Measurements from ENCODE around the gene C11orf91.

Gene C11orf91

DNA sequence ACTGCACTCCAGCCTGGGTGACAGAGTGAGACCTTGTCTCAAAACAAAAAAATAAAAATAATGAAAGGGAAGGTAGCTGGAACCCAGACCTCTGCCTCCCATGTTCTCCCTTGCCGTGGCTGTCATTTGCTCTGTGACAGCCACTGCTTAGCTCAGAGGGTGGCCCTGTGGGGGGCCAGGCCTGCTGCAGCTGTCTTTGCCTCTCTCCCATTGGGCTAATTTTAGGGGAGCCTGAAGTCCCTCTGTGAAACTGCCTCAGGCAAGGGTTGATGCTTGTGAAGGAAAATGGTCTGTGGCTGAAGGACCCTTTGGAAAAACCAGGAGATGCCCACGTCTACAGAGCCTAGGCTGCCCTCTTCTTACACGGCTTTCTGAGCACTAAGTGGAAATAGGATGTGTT lies 42.9 kb downstream of the C11orf91 start:
- no peak for DNase-seq (ENCODE audit: low spot score in 2 of 2)
- ATAC-seq: no peak
- H3K27ac Mint-ChIP-seq: no peak overlapping the region
- no peaks in the 10 kb centered on the region for H3K9me3 Mint-ChIP-seq
- H3K4me3 Mint-ChIP-seq: no peak overlapping the region
- H3K36me3 Mint-ChIP-seq: no peaks in the 10 kb centered on the region
- H3K4me1 Mint-ChIP-seq: no peaks in the 10 kb centered on the region

DNA sequence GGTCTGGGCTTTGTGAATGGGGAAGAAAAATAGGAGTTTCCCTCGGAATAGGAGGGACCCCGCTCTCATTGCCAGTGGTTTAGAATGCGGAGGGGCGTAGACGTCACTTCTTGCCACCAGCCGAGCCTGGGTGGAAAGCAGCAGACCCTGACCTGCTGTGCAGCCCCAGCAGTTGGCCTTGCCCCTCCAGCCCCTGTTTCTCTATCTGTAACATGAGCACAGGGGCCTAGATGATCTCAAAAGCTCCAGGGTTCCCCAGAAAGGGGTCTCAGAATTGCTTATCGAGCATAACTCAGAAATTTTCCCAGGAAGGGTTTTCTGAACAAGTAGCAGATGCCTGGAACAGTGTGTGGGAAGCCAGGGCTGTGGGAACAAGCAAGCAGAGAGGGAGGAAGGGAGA lies 43.9 kb downstream of the C11orf91 start:
- Mint-ChIP-seq H3K9me3 (no peaks in the 10 kb centered on the region), H3K27ac (no peak overlapping the region), H3K4me1 (no peaks in the 10 kb centered on the region), H3K4me3 (no peak overlapping the region), H3K36me3 (no peaks in the 10 kb centered on the region)
- ATAC-seq (no peak), DNase-seq (ENCODE audit: low spot score in 2 of 2) (no peak)

DNA sequence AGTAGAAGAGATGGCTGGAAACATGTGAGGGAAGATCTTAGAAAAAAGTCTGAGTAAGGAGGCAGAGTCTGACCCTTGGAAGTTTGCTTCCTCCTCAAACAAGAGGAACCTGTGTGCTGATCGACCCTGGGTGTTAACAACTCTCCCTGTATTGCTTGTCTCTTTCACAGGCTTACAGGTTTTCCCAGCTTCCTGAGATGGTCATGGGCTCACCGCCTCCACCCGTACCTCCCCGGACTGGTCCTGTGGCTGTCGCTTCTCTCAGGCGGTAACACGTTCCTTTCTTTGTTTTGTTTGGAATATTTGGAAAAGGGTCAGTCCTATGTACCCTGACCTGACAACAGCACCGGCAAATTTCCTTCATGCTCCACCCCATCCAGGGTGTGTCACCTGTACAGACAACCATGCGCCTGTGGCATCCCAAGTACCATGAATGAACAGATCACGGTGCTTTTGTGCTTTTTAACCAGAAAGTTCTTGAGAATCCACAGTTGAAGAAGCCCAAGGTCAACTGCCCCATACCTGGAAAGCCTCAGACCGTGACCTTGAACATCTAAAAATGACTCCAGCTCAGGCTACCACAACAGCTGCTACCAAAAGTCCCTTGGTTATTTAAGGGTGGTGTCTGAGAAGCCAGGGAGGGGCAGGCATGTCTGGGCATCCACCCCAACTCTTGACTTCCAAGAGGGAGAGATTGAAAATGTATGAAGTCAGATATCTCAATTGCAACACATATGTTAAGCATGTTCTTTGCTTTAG lies 44.6 kb downstream of the C11orf91 start:
- H3K4me1 Mint-ChIP-seq: no peaks in the 10 kb centered on the region
- H3K27ac Mint-ChIP-seq: no peak overlapping the region
- H3K4me3 Mint-ChIP-seq: no peak overlapping the region
- no peaks in the 10 kb centered on the region for H3K36me3 Mint-ChIP-seq
- ATAC-seq: no peak
- DNase-seq (ENCODE audit: low spot score in 2 of 2): no peak
- no peaks in the 10 kb centered on the region for H3K9me3 Mint-ChIP-seq

DNA sequence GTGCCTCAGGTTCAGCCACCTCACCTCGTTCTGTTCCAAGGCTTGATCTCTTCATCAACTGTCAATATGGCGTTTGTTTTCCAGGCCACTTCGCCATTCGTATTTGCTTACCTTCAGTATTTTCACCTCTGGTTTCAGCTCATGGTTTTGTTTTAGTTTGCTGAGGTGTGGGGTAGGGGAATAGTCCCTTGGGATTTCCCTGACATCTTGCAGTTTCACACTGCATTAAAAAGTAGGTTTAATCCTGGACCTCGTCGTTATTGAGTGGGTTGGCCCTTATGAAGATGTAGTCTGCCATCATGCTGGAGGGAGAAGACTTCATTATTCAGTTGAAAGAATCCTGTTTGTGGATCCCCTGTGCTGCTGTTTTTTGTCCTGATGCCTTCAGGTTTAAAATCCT lies 46.0 kb downstream of the C11orf91 start:
- H3K9me3 Mint-ChIP-seq: no peaks in the 10 kb centered on the region
- no peak overlapping the region for H3K27ac Mint-ChIP-seq
- H3K4me3 Mint-ChIP-seq: no peak overlapping the region
- no peaks in the 10 kb centered on the region for H3K4me1 Mint-ChIP-seq
- H3K36me3 Mint-ChIP-seq: no peaks in the 10 kb centered on the region
- DNase-seq (ENCODE audit: low spot score in 2 of 2): no peak
- ATAC-seq: no peak

DNA sequence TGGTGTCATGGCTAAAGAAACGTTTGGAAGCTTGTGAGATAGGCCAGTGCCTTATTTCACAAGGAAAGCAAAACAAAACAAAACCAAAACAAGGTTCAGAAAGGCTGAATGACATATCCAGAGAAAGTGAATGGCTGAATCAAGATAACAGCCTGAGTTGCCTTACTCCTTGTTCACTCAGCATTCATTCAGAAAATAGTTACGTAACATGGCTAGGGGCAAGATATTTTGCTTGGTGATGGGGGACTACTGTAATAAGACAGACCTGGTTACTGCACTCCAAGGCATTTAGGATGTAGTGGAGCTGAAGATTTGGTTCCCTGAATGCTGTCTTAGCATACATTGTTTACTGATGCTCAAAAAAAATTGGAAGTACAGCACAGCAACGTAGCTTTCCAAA lies 47.7 kb downstream of the C11orf91 start:
- no peaks in the 10 kb centered on the region for H3K4me1 Mint-ChIP-seq
- H3K36me3 Mint-ChIP-seq: no peaks in the 10 kb centered on the region
- no peak for DNase-seq (ENCODE audit: low spot score in 2 of 2)
- no peaks in the 10 kb centered on the region for H3K9me3 Mint-ChIP-seq
- H3K4me3 Mint-ChIP-seq: no peak overlapping the region
- H3K27ac Mint-ChIP-seq: no peak overlapping the region
- ATAC-seq: no peak

DNA sequence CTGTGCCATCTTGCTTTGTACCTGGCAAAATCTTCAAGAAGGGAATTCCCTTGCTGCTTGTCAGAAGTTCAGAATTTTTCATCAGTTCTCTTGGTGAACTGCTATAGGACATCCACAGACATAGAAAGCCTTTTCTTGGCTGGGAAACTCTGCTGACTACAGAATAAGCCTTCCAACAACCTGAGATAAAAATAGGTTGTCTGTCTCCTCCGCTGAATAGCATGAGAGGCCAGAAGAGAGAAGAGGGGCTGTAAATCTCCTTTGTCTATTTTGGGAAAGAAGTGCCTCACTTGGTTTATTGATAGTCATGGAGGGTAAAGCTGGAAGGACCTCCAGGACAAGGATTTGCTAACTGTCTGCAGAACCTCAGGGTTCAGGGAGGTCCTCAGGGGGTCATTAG lies 48.2 kb downstream of the C11orf91 start:
- no peaks in the 10 kb centered on the region for H3K9me3 Mint-ChIP-seq
- no peak overlapping the region for H3K27ac Mint-ChIP-seq
- H3K36me3 Mint-ChIP-seq: no peaks in the 10 kb centered on the region
- DNase-seq (ENCODE audit: low spot score in 2 of 2) (no peak), ATAC-seq (no peak)
- no peaks in the 10 kb centered on the region for H3K4me1 Mint-ChIP-seq
- H3K4me3 Mint-ChIP-seq: no peak overlapping the region

DNA sequence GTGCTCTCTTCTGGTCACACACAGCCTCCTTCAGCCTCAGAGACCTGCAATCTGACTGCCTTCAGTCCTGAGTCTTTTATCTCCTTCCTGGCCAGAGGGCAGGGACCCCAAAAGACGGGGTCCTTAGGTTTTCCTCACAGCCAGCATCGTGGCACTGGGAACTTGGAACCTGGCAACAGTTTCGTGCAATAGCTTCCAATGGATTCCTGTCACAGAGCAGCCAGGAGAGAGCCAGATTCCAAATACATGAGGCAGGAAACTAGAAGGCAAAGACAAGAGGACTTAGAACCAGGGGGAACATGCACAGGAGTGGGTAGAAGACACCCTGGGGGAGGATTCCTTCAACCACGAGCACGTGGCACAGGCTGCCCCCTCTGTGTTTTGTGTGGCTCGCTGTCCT lies 48.6 kb downstream of the C11orf91 start:
- no peaks in the 10 kb centered on the region for H3K36me3 Mint-ChIP-seq
- DNase-seq (ENCODE audit: low spot score in 2 of 2) (no peak), ATAC-seq (no peak)
- no peaks in the 10 kb centered on the region for H3K4me1 Mint-ChIP-seq
- H3K4me3 Mint-ChIP-seq: no peak overlapping the region
- no peak overlapping the region for H3K27ac Mint-ChIP-seq
- H3K9me3 Mint-ChIP-seq: no peaks in the 10 kb centered on the region

DNA sequence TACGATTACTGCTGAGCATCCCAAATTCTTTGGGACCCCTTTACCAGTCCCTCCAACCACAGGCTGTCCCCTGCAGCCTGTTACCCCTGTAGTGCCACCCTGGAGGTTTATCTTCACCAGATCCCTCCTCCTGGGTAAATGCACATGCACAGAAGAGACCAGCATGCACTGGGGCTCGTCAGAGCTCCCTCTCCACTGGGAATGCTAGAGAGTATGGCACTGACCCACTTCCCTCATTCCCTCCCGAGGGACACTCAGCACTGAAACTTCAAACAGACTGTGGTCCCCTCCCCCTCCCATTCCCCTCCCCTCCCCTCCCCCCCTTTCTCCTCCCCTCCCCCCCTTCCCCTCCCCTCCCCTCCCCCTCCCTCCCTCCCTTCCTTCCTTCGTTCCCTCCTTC lies 49.1 kb downstream of the C11orf91 start:
- Mint-ChIP-seq H3K4me3 (no peak overlapping the region), H3K4me1 (no peaks in the 10 kb centered on the region), H3K27ac (no peak overlapping the region), H3K36me3 (no peaks in the 10 kb centered on the region), H3K9me3 (no peaks in the 10 kb centered on the region)
- DNase-seq (ENCODE audit: low spot score in 2 of 2): no peak
- no peak for ATAC-seq

DNA sequence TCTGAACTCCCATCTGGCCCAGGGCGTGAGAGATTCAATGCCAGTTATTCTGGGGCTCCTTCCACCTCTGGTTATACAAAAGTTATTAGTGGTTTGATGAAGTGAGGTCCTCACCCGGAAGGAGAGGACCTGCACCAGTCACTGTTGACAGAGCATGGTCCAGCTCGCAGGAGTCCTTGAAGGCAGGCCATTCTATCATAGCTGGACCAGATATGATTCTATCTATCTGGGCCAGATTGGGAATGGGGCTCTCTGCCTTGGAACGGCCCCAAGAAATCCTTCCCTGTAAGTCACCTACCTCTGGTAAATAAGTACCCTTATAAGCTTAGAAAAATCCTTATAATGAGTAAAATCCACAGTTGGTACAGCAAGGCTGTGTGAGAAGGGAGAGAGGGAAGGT lies 50.7 kb downstream of the C11orf91 start:
- H3K9me3 Mint-ChIP-seq: no peaks in the 10 kb centered on the region
- H3K36me3 Mint-ChIP-seq: no peaks in the 10 kb centered on the region
- no peak overlapping the region for H3K4me3 Mint-ChIP-seq
- no peak overlapping the region for H3K27ac Mint-ChIP-seq
- ATAC-seq (no peak), DNase-seq (ENCODE audit: low spot score in 2 of 2) (no peak)
- no peaks in the 10 kb centered on the region for H3K4me1 Mint-ChIP-seq

All from stimulated activated effector memory CD8-positive, alpha-beta T cell treated with anti-CD3 and anti-CD28 coated beads, Interleukin-12 subunit alpha, Interleukin-12 subunit beta, amount 100 ng/mL, for 72 hours (primary cell).